Measurements from ENCODE around the gene ERF. TPM values are rescaled to one million over a fixed set of nuclear protein-coding genes. Genes with fewer than 3 reads are reported as not detected.

The ERF gene
- total and polyA plus RNA-seq, 2 of the 8 experiments (the other 6 are each of a cell fraction or from before 2014, with no cell fraction given): 43.7 to 62.7 TPM

- TF ChIP-seq CBX8 (IDR thresholded peaks at IDR 0.05; ENCODE audit: borderline replicate concordance, low read depth, low read length): no peak
Observed at GRCh38 chr19:42285988-42286348, 31.0 kb upstream of the ERF start (continued).
